Transverse colon (tissue), 4 donors: ENCODE results near the gene DLG5. TPM values are rescaled to one million over a fixed set of nuclear protein-coding genes. Genes with fewer than 3 reads are reported as not detected.

Experiments
- DNase-seq: peaks from one replicate; pipeline ENCODE4 v3.0.0-alpha.2; 2019
- H3K27ac ChIP-seq, 4 donors: fragments of 200-600 bp; sonication (generic); 2 replicates each; pipeline ENCODE4 v1.5.1; 2016 to 2018; ENCODE audit warnings: inconsistent platforms in 4 of 4
- H3K27me3 ChIP-seq: fragments of 200-600 bp; sonication (generic); 2 replicates; pipeline ENCODE4 v1.5.1; 2017; ENCODE audit warnings: inconsistent platforms
- H3K36me3 ChIP-seq, 4 donors: fragments of 200-600 bp; sonication (generic); 2 replicates each; pipeline ENCODE4 v1.5.1; 2017 to 2019; ENCODE audit warnings: inconsistent platforms in 4 of 4
- H3K4me1 ChIP-seq, 4 donors: fragments of 200-600 bp; sonication (generic); 2 replicates each; pipeline ENCODE4 v1.5.1; 2017 to 2020; ENCODE audit warnings: inconsistent platforms in 4 of 4
- H3K4me3 ChIP-seq, 4 donors: fragments of 200-600 bp; sonication (generic); 1 replicate in 1 of 4; 2 replicates in 3 of 4; pipeline versions ENCODE4 v1.5.1 to v1.6.1; 2017 to 2019; ENCODE audit warnings: inconsistent platforms in 4 of 4
- H3K9me3 ChIP-seq, 2 donors: fragments of 200-600 bp; sonication (generic); 2 replicates each; pipeline ENCODE4 v1.5.1; 2017 to 2019; ENCODE audit warnings: inconsistent platforms in 2 of 2
- EP300 ChIP-seq: sonication (generic); formaldehyde crosslinking; IDR thresholded peaks from one replicate; pipeline ENCODE4 v1.6.1; 2017; ENCODE audit warnings: antibody characterized with exemption, low read depth
- POLR2A ChIP-seq: fragments of 450-650 bp; IDR thresholded peaks from one replicate; pipeline ENCODE4 v1.6.1; 2016; ENCODE audit warnings: antibody characterized with exemption, mild to moderate bottlenecking, moderate library complexity
- POLR2AphosphoS5 ChIP-seq, 3 donors: sonication (generic); formaldehyde crosslinking; IDR thresholded peaks; one replicate each; pipeline ENCODE4 v1.6.1; 2016; ENCODE audit warnings: antibody characterized with exemption in 3 of 3
- WGBS, 2 donors: methylation state at CpG; one replicate each; pipeline ENCODE4 v1.1.5; 2018; ENCODE audit warnings: low coverage in 1 of 2; 5-methylcytosine and 5-hydroxymethylcytosine counted together
- in situ Hi-C, 4 donors: fragments of 200-750 bp; cut with MboI; loops; one replicate each; pipeline versions ENCODE4 v1.15.0 to v1.15.1; 2017; ENCODE audit warnings: low sequenced_read_pairs in 3 of 4, low pct_ligation_motif_present in 1 of 4, low pct_unique_long_range_greater_than_20kb in 1 of 4
- intact Hi-C: fragments of 100-400 bp; cut with DNase I; formaldehyde crosslinking; loops from one replicate; pipeline ENCODE4 v1.15.1; 2023; ENCODE audit warnings: low total_unique reads
- total RNA-seq, 4 donors: library from RNA; depleted of rRNA; stranded (reverse); fragments of >200 nt; gene quantifications; one replicate each; pipeline ENCODE4 v1.1.0, GENCODE V29; 2016
- TF ChIP-seq, protein P1 (sequence below), 5 experiments: fragments of 200-600 bp in 3 of 5; fragments of 450-650 bp in 2 of 5; sonication (generic) in 3 of 5; IDR thresholded peaks; 1 replicate in 2 of 5; 2 replicates in 3 of 5; pipeline ENCODE4 v1.5.1; 2016 to 2017; ENCODE audit warnings: antibody characterized with exemption in 5 of 5, inconsistent platforms in 3 of 5, mild to moderate bottlenecking in 2 of 5, moderate library complexity in 1 of 5

The DLG5 gene, protein sequence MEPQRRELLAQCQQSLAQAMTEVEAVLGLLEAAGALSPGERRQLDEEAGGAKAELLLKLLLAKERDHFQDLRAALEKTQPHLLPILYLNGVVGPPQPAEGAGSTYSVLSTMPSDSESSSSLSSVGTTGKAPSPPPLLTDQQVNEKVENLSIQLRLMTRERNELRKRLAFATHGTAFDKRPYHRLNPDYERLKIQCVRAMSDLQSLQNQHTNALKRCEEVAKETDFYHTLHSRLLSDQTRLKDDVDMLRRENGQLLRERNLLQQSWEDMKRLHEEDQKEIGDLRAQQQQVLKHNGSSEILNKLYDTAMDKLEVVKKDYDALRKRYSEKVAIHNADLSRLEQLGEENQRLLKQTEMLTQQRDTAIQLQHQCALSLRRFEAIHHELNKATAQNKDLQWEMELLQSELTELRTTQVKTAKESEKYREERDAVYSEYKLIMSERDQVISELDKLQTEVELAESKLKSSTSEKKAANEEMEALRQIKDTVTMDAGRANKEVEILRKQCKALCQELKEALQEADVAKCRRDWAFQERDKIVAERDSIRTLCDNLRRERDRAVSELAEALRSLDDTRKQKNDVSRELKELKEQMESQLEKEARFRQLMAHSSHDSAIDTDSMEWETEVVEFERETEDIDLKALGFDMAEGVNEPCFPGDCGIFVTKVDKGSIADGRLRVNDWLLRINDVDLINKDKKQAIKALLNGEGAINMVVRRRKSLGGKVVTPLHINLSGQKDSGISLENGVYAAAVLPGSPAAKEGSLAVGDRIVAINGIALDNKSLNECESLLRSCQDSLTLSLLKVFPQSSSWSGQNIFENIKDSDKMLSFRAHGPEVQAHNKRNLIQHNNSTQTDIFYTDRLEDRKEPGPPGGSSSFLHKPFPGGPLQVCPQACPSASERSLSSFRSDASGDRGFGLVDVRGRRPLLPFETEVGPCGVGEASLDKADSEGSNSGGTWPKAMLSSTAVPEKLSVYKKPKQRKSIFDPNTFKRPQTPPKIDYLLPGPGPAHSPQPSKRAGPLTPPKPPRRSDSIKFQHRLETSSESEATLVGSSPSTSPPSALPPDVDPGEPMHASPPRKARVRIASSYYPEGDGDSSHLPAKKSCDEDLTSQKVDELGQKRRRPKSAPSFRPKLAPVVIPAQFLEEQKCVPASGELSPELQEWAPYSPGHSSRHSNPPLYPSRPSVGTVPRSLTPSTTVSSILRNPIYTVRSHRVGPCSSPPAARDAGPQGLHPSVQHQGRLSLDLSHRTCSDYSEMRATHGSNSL (N-terminal part only)
- total RNA-seq, result 10 to 100 TPM; 31.4 to 90.1 (median 44.6) TPM

DNA sequence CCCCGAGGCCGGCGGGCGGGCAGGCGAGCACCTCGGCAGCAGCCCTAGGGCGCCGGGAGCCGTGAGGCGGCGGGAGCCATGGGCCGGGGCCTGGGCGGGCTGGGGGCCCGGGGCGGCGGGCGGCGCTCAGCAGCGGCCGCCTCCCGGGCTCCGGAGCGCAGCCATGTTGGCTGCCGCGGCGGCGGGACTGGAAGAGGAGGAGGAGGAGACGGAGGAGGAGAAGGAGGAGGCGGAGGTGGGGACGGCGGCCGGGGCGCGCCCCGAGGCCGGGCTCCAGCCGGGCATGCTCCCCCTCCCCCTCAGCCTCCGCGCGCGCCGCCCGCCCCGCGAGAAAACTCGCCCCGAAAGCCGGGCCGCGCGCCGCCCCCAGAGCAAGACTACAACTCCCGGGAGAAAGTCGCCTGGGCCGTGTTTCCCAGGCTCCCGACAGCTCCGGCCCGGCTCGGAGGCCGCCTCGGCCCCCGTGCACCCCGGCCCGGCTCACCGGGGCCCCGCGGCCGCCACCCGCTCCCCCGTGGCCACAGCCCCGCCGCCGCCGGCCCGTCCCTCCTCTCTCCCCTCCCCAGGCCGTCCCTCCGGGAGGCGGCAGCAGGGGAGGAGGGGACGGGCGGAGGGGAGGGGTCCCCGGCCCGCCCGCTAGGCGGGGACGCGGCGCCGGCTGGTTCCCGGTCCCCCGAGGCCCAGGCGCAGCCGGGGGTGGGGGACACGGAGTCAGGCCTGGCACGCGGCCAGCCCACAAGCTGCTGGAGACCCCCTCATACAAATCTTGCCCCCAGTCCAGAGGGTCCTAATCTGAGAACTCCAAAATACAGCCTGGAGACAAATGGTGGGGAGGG lies at the start of gene DLG5:
Gene DLG5 (minus strand): TSS at position 190 of the 836 bp plus-strand sequence. CDS start 235 bp downstream, outside the sequence.
- Histone ChIP-seq H3K9me3 (no peaks in the 10 kb centered on the region), H3K27ac (peak within 1 kb of the TSS; percentile 81 to 90 (median 84)), H3K36me3 (no peaks in the 10 kb centered on the region), H3K27me3 (peaks cover 8% of the 10 kb centered on the region), H3K4me3 (peak within 1 kb of the TSS; percentile 60 to 85 (median 80)), H3K4me1 (peaks cover 10 to 33% (median 22%) of the 10 kb centered on the region in 4 donors)
- 1% methylated on average over 40 of the region's 95 CpGs; no CpG with 5 or more reads in 1 of the 2 donors for WGBS, 2 donors
- in situ Hi-C loops, result no loop called here
- intact Hi-C loops, result loop anchor here (5.0 to 10.0 kb wide), 2 partner anchors 48 to 79 kb away; no protein-coding TSS in a partner anchor
- TF ChIP-seq EP300, result no peak
- TF ChIP-seq, protein P1, sequence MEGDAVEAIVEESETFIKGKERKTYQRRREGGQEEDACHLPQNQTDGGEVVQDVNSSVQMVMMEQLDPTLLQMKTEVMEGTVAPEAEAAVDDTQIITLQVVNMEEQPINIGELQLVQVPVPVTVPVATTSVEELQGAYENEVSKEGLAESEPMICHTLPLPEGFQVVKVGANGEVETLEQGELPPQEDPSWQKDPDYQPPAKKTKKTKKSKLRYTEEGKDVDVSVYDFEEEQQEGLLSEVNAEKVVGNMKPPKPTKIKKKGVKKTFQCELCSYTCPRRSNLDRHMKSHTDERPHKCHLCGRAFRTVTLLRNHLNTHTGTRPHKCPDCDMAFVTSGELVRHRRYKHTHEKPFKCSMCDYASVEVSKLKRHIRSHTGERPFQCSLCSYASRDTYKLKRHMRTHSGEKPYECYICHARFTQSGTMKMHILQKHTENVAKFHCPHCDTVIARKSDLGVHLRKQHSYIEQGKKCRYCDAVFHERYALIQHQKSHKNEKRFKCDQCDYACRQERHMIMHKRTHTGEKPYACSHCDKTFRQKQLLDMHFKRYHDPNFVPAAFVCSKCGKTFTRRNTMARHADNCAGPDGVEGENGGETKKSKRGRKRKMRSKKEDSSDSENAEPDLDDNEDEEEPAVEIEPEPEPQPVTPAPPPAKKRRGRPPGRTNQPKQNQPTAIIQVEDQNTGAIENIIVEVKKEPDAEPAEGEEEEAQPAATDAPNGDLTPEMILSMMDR (IDR thresholded peaks at IDR 0.05), result peak in 1 of 5 experiments; percentile 3
- TF ChIP-seq POLR2AphosphoS5 (IDR thresholded peaks at IDR 0.05), result peak; percentile 24 to 75 (median 71)
- peak; percentile 75 for DNase-seq

DNA sequence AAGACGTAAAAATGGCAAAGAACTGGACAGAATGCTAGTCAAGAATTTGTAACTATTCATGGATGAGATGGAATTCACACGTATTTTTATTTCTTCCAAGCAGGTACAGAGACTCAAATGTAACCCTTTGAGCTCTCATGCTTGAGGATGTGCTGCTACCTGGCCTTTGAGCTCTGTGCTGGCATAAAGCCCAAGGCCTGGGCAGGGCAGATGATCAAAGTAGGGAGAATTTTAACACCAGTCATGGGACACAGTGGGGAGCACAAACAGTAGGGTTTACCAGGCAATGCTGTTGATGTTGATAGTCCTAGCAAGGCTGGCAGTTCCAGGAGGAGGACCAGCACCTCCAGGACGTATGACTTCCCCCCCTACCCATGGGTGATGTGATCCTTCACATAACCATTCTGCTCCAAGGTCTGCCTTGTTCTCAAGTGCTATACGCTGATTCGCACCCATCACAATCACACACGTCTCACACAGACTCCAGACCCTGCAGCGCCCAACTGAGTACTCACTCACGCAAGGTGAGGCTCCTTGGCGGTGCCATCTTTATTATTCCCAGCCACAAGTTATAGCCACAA lies 48.6 kb upstream of the DLG5 start:
- H3K27me3 ChIP-seq, result no peaks in the 10 kb centered on the region
- 71% methylated on average over 9 of the region's 9 CpGs; no CpG with 5 or more reads in 1 of the 2 donors for WGBS, 2 donors
- intact Hi-C loops, result loop anchor here (10.0 kb wide), 1 partner anchor 50 kb away; the partner anchor contains the start of gene DLG5
- H3K9me3 ChIP-seq, result no peaks in the 10 kb centered on the region
- DNase-seq, result peak; percentile 41
- peaks cover 0 to 28% (median 12%) of the 10 kb centered on the region in 4 donors for H3K36me3 ChIP-seq
- TF ChIP-seq, protein P1 (IDR thresholded peaks at IDR 0.05), result no peak
- TF ChIP-seq POLR2AphosphoS5 (IDR thresholded peaks at IDR 0.05) (no peak), POLR2A (no peak), EP300 (no peak)
- in situ Hi-C loops, result loop anchor here in 1 of 4 donors (25.0 kb wide), 1 partner anchor 138 kb away; no protein-coding TSS in a partner anchor
- H3K4me3 ChIP-seq, result no peak overlapping the region
- peak overlapping the region in 3 of 4 donors; percentile 77 to 81 (median 80) for H3K27ac ChIP-seq
- peaks cover 0 to 19% (median 7%) of the 10 kb centered on the region in 4 donors for H3K4me1 ChIP-seq

DNA sequence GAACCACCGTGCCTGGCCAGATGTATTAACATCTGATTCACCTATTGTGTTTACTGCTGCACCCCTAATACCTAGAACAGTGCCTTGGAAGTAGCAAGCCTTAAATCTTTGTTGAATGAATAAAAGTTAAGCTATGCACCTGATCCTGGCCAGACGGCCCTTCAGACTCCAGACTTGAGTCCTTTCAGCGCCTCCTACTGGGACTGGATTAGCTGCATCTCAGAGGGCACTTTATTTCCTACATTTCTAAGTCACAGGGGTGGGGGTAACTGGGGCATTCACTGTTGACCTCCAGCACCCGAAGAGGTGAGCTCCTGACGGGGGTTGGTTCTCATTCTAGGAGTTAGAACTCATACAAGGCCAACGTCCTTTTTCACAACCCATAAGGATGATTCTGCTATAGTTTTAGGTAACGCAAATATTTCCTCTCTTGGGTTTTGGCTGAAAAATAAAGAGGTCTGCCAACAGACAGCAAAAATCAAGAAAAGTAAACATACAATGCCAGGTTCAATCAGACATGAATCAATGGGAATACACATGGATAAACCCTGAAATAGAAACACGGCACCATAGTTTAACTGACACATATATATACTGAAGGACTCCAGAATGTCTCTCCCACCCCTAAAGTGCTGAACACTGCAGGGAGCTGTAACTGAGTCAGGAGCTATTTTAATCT lies 48.0 kb upstream of the DLG5 start:
- Histone ChIP-seq H3K27me3 (no peaks in the 10 kb centered on the region), H3K27ac (peak overlapping the region; percentile 75 to 81 (median 78)), H3K9me3 (no peaks in the 10 kb centered on the region), H3K4me1 (peaks cover 0 to 19% (median 7%) of the 10 kb centered on the region in 4 donors), H3K36me3 (peaks cover 0 to 22% (median 8%) of the 10 kb centered on the region in 4 donors), H3K4me3 (no peak overlapping the region)
- TF ChIP-seq POLR2AphosphoS5 (IDR thresholded peaks at IDR 0.05) (no peak), EP300 (no peak), POLR2A (no peak)
- TF ChIP-seq, protein P1 (IDR thresholded peaks at IDR 0.05), result peak; percentile 11 to 28 (median 21)
- in situ Hi-C loops, result loop anchor here in 2 of 4 donors (25.0 kb wide), 2 partner anchors 112 to 137 kb away; no protein-coding TSS in a partner anchor
- peak; percentile 20 for DNase-seq
- WGBS, 2 donors, result 57 to 75% methylated on average over 4 to 8 of the region's 8 CpGs
- intact Hi-C loops, result loop anchor here (5.0 to 10.0 kb wide), 2 partner anchors 50 to 127 kb away; partner anchors contain the start of gene DLG5
